D721Med (cell line): Measurements from ENCODE around the gene TSEN34.
A peak's percentile ranks its signal among the peaks of the same experiment; 100 is the strongest.
"Not testable (repeated sequence)": the region's sequence is repeated elsewhere in the genome, so short reads cannot be mapped to it uniquely, and the experiment has no call there.

ENCODE experiments used
- DNase-seq: peaks from one replicate; pipeline ENCODE4 v3.0.0; 2011; ENCODE audit warnings: low spot score; ENCODE audit not compliant: insufficient read length
- FAIRE-seq: peaks from 2 replicates; lab custom pipeline; 2011; peaks lifted over from hg19 to GRCh38; lab: Jason Lieb, UNC
- CTCF ChIP-seq: IDR thresholded peaks from 2 replicates; pipeline ENCODE4 v1.5.1; 2012; ENCODE audit warnings: mild to moderate bottlenecking, control low read depth; ENCODE audit not compliant: insufficient read depth; ENCODE audit errors: missing control alignments

Gene TSEN34

DNA sequence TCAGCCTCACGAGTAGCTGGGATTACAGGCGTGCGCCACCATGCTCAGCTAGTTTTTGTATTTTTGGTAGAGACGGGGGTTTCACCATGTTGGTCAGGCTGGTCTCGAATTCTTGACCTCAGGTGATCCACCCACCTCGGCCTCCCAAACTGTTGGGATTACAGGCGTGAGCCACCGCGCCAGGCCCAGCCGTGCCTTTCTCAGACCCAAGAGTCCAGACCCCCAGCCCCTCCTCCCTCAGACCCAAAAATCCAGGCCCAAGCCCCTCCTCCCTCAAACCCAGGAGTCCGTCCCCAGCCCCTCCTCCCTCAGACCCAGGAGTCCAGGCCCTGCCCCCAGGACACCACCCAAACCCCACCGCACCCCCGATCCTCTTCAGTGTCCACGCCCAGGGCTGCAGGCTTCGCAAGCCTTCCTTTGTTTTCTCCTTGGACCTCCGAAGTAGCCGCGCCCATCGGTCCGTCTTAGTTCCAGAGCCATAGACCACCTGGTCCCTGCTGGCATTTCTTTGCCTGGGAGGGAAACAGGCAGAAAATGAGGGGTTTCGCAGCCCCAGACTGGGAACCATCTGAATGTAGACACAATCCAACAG lies 21.9 kb upstream of the TSEN34 start:
- FAIRE-seq, result no peak
- DNase-seq, result no peak
- TF ChIP-seq CTCF, result no peak

DNA sequence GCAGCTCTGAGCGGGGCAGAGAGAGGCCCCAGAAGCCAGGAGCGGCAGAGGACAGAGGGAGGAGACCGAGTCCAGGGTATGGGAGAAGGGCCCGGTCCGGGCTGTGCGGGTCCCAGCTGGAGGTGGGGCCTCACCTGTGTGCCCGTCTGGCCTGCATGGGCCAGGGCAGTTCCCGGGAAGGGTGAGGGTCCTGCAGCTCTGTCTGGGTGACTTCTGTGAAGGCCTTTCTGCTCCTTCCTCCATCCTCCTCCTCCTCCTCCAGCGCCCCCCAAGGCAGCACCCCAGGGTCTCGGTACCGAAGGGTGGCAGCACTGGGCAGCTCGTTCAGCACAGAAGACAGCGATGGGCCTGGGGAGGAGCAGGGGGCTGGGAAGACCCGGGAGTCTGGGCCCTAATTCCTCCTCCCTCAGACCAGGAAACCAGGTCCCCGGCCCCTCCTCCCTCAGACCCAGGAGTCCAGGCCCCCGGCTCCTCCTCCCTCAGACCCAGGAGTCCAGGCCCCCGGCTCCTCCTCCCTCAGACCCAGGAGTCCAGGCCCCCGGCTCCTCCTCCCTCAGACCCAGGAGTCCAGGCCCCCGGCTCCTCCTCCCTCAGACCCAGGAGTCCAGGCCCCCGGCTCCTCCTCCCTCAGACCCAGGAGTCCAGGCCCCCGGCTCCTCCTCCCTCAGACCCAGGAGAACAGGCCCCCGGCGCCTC lies 19.2 kb upstream of the TSEN34 start:
- peak; percentile 1 for TF ChIP-seq CTCF
- not testable (repeated sequence) for DNase-seq, FAIRE-seq

DNA sequence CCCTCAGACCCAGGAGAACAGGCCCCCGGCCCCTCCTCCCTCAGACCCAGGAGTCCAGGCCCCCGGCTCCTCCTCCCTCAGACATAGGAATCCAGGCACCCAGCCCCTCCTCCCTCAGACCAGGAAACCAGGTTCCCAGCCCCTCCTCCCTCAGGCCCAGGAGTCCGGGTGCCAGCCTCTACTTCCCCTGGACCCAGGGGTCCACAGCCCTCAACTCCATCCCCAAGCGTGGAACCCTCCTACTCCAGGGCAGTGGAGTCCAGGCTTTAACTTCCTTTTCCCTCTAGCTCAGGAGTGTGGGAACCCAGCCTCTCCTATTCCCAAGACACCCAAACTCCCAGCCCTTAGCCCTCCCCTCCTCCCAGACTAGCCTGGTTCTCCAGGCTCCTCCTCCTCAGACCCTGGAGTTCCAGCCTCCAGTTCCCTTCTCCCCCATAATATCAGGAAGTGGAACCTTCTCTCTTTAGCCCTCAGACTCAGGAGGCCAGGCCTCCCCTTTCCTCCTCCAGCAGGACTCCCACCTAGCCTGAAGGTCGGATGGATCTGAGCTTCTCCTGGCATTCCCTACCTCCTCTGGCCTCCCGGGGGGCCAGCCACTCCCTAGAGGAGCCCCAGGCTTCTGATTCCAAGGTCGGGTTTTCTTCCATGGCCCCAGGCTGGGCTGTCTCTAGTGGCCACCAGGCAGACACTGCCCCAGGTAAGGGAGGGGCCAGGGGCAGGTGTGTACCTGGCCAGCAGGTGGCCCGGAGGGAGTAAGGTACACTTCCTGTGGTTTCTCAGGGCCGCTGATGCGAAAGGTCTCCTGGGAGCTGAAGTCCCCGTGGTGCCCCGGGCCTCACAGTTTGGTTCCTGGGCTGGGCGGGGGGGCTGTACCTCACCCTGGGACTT lies 18.4 kb upstream of the TSEN34 start, which contains the start of gene TMC4:
TMC4 (minus strand) TSS at position 690 of the 888 bp plus-strand sequence; CDS start at position 647, 43 bp downstream.
- no peak for DNase-seq

DNA sequence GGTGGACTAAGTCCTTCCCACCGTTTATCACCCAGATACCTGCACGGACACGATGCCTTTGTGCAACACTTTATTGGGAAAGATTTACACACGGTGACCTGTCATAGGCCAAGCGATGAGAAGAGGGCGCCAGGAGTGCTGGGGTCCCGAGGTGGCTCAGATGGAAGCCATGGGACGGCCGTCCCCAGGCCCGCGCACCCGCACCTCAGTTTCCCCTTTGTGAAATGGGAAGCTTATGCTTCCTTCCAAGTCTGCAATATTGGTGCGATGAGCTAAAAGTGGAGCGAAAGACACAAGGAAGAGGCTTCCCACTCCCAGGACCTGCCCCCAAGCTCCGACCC lies 17.8 kb upstream of the TSEN34 start:
- DNase-seq (no peak), FAIRE-seq (no peak)
- TF ChIP-seq CTCF, result no peak

More for the DNA sequence above, 18.4 kb upstream of the TSEN34 start, which contains the start of gene TMC4:
- FAIRE-seq, result no peak
- TF ChIP-seq CTCF, result no peak

DNA sequence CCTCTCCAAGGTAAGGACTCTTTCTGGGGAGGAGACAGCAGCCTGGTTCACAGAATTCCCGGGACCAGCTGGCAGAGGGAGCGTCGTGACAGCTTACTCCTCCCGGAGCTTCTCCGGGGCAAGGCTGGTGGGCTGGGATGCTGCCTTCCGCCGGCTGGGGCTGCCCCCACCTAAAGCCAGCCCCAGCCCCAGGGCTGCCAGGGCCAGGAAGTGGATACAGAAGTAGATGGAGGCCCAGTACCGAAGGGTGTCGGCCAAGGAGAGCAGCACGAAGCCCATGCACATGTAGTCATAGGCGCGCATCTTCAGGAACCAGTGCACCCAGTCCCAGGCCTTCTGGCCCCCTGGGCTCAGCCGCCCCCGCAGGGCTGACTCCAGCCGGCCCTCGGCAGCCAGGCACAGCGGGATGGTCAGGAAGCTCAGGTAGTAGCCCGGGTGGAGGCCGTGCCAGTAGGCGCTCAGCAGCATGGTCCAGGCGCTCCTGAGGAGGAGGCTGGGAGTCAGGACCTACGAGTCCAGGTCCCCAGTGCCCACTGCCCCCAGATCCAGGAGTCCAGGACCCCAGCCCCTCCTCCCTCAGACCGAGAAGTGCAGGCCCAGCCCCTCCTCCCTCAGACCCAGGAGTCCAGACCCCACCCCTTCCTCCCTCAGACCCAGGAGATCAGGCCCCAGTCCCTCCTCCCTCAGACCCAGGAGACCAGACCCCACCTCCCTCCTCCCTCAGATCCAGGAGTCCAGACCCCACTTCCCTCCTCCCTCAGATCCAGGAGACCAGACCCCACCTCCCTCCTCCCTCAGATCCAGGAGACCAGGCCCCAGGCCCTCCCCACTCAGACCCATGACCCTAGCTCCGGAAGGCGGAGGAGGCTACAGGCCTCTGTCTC lies 16.9 kb upstream of the TSEN34 start:
- TF ChIP-seq CTCF, result no peak
- no peak for FAIRE-seq
- no peak for DNase-seq

DNA sequence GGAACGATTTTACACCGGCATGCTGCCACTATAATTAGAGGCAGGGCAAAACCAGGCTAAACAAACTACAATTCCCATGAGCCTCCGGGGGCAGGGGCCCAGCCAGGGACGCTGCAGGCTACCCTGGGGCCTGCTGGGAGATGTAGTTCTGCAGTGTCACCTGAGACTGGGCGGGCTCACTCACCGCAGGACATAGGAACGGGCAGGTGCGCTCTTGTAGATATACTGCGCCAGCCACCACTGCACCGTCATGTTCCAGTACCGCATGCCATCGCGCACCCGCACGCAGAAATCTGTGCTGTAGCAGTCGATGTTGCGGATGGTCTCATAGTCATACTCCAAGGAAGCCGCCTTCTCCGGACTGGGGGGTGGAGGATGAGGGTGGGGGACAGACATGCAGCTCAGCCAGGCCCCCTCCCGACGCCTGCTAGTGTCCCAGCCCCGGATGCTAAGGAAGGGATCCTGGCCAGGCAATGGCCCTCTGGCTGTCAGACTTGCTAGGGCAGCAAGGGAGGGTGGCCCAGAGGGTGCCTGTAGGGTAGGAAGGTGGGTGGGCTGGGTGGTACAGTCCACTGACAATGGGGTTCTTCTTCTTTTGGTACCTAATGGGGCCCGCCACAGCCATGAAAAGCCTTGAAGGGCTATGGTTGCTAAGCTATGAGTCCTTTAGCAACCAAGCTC lies 12.4 kb upstream of the TSEN34 start:
- TF ChIP-seq CTCF, result no peak

More for the DNA sequence above, 12.4 kb upstream of the TSEN34 start:
- DNase-seq (no peak), FAIRE-seq (no peak)
